Measurements from ENCODE around the gene TERT.

TERT gene

GRCh38 chr5:1318659-1319251 is 23.9 kb upstream of the TERT start:
- no peak for DNase-seq

GRCh38 chr5:1317921-1318565 is 23.2 kb upstream of the TERT start:
- no peak for DNase-seq

- no peak for DNase-seq
Observed at GRCh38 chr5:1316588-1317340, 21.9 kb upstream of the TERT start.

GRCh38 chr5:1315709-1316587 is 21.1 kb upstream of the TERT start:
- DNase-seq = no peak

- no peak for DNase-seq
Observed at GRCh38 chr5:1315018-1315708, 20.3 kb upstream of the TERT start.

GRCh38 chr5:1314564-1314982 is 19.7 kb upstream of the TERT start:
- DNase-seq = no peak

- no peak for DNase-seq
Observed at GRCh38 chr5:1312993-1313833, 18.3 kb upstream of the TERT start.

- DNase-seq = no peak
Observed at GRCh38 chr5:1312206-1312605, 17.3 kb upstream of the TERT start.

GRCh38 chr5:1311439-1312055 is 16.7 kb upstream of the TERT start:
- DNase-seq = no peak

- DNase-seq = no peak
Observed at GRCh38 chr5:1310118-1310517, 15.2 kb upstream of the TERT start.

GRCh38 chr5:1304033-1304432 is 9.2 kb upstream of the TERT start:
- DNase-seq = no peak

GRCh38 chr5:1302258-1302657 is 7.4 kb upstream of the TERT start:
- DNase-seq = no peak

- DNase-seq = no peak
Observed at GRCh38 chr5:1300581-1301083, 5.8 kb upstream of the TERT start.

GRCh38 chr5:1299961-1300360 is 5.1 kb upstream of the TERT start:
- no peak for DNase-seq

- no peak for DNase-seq
Observed at GRCh38 chr5:1299511-1299850, 4.6 kb upstream of the TERT start.

- DNase-seq = no peak
Observed at GRCh38 chr5:1298723-1299510, 4.0 kb upstream of the TERT start.

GRCh38 chr5:1298067-1298551 is 3.2 kb upstream of the TERT start:
- no peak for DNase-seq

GRCh38 chr5:1297243-1297642 is 2.4 kb upstream of the TERT start:
- DNase-seq = no peak

GRCh38 chr5:1295650-1296037 is 776 bp upstream of the TERT start:
- no peak for DNase-seq

GRCh38 chr5:1294206-1294834 is 548 bp downstream of the TERT start:
- no peak for DNase-seq

All from cerebellar nuclear complex (tissue), 1 donor.